Panc1 (cell line): Measurements from ENCODE around the gene FFAR2. TPM values are rescaled to one million over a fixed set of nuclear protein-coding genes. Genes with fewer than 3 reads are reported as not detected.
"Not testable (repeated sequence)": the region's sequence is repeated elsewhere in the genome, so short reads cannot be mapped to it uniquely, and the experiment has no call there.

Source experiments
- ATAC-seq: fragments of 200-7000 bp; cut with Tn5 transposase; 2 replicates; pipeline ENCODE4 v1.9.1; 2020; ENCODE audit warnings: mild to moderate bottlenecking, moderate library complexity
- BruUV-seq: library from RNA; stranded (reverse); fragments of 400-500 nt; replicated peaks from 2 replicates; lab custom pipeline; 2021; lab: Mats Ljungman, UMichigan
- CTCF ChIA-PET: fragments of 300-600 bp; sonication (Branson Sonifier 250); formaldehyde crosslinking; loops from one replicate; lab custom pipeline; 2022; ENCODE audit warnings: antibody characterized with exemption; lab: Charles Lee
- POLR2A ChIA-PET: fragments of 300-600 bp; sonication (Branson Sonifier 250); formaldehyde crosslinking; loops from one replicate; lab custom pipeline; 2022; ENCODE audit warnings: antibody characterized with exemption; lab: Charles Lee
- DNase-seq: peaks from one replicate; pipeline ENCODE4 v3.0.0-alpha.2; 2010; ENCODE audit warnings: low read depth, low spot score
- H3K27ac ChIP-seq: 2 replicates; pipeline ENCODE4 v1.5.1; 2011; ENCODE audit warnings: mild to moderate bottlenecking, low read length, inconsistent platforms
- H3K27me3 ChIP-seq: fragments of 200-500 bp; sonication (Bioruptor generic); 2 replicates; pipeline ENCODE4 v1.6.0; 2014; ENCODE audit warnings: low read length, inconsistent platforms; ENCODE audit not compliant: control insufficient read depth, insufficient read depth
- H3K36me3 ChIP-seq: fragments of 200-500 bp; sonication (Bioruptor generic); 2 replicates; pipeline ENCODE4 v1.5.1; 2014; ENCODE audit warnings: inconsistent platforms, mild to moderate bottlenecking, low read length, moderate library complexity; ENCODE audit not compliant: control insufficient read depth, insufficient read depth
- H3K4me1 ChIP-seq: 2 replicates; pipeline ENCODE4 v1.5.1; 2011; ENCODE audit warnings: inconsistent platforms, mild to moderate bottlenecking, low read length, moderate library complexity; ENCODE audit not compliant: control insufficient read depth, insufficient read depth
- H3K4me3 ChIP-seq, 2 experiments: 2 replicates each; pipeline ENCODE4 v1.5.1; 2011 to 2012; ENCODE audit warnings: low read depth in 2 of 2, low read length in 2 of 2, mild to moderate bottlenecking in 2 of 2, inconsistent platforms in 1 of 2, moderate library complexity in 1 of 2
- H3K9me3 ChIP-seq: fragments of 200-500 bp; sonication (Bioruptor generic); 2 replicates; pipeline ENCODE4 v1.5.1; 2014; ENCODE audit warnings: low read depth, mild to moderate bottlenecking, inconsistent platforms, low read length, moderate library complexity; ENCODE audit not compliant: control insufficient read depth, insufficient read depth
- POLR2AphosphoS5 ChIP-seq: IDR thresholded peaks from 2 replicates; pipeline ENCODE4 v1.6.1; 2012; ENCODE audit warnings: mild to moderate bottlenecking, low read depth, low read length, moderate library complexity
- SIN3A ChIP-seq: IDR thresholded peaks from 2 replicates; pipeline ENCODE4 v1.6.1; 2012; ENCODE audit warnings: low read depth, mild to moderate bottlenecking, low read length, moderate library complexity, borderline replicate concordance; ENCODE audit not compliant: insufficient read depth
- TCF7L2 ChIP-seq: IDR thresholded peaks from 2 replicates; pipeline ENCODE4 v1.6.1; 2011; ENCODE audit warnings: mild to moderate bottlenecking, low read depth, low read length, inconsistent platforms
- in situ Hi-C: cut with HindIII; loops from 2 replicates; pipeline ENCODE4 v1.10.0; 2016; ENCODE audit warnings: low sequenced_read_pairs, low pct_unique_long_range_greater_than_20kb
- intact Hi-C: fragments of 100-400 bp; cut with micrococcal nuclease; formaldehyde crosslinking; loops from one replicate; pipeline ENCODE4 v1.10.0; 2022; ENCODE audit not compliant: unreplicated experiment
- total RNA-seq: library from RNA; stranded (reverse); gene quantifications from one replicate; pipeline ENCODE4 v1.2.1, GENCODE V29; 2021; ENCODE audit not compliant: unreplicated experiment
- TF ChIP-seq, protein P1 (sequence below), 2 experiments: IDR thresholded peaks; 2 replicates each; pipeline ENCODE4 v1.6.1; 2011 to 2012; ENCODE audit warnings: low read depth in 2 of 2, control low read depth in 1 of 2, low read length in 1 of 2, mild to moderate bottlenecking in 1 of 2, moderate library complexity in 1 of 2; ENCODE audit not compliant: insufficient read depth in 1 of 2
- TF ChIP-seq, protein P2 (sequence below): fragments of 450-650 bp; IDR thresholded peaks from 2 replicates; pipeline ENCODE4 v1.5.1; 2017; ENCODE audit warnings: mild to moderate bottlenecking

Gene FFAR2
- total RNA-seq, 1 experiment from 2014 or later = not detected

DNA sequence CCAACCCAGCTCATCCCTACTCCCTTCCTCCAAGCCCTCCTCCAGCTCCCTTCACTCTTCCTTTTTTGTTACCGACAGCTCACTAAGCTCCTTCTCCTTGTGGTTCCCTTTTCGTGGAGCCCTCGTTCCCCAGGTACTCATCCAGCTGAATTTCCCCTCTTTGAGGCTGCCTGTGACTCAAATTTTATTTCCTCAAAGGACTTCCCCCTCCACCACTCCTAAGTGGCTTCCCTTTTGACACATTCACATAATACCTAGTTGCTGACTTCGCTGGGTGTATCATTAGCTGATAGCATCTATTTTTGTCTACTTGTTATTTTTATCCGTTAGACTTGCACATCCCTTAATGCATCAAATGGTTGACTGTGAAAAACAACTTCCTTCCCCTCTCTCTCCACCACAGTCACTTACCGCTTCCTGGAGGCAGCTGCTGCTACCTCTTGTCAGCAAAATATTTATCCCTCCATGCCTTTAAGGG lies 14.5 kb downstream of the FFAR2 start:
- no peak overlapping the region for H3K27ac ChIP-seq
- H3K36me3 ChIP-seq = no peaks in the 10 kb centered on the region
- no peak for DNase-seq
- no TSS peak for BruUV-seq
- ChIA-PET CTCF (no interaction called here), POLR2A (no interaction called here)
- intact Hi-C loops (no loop called here), in situ Hi-C loops (no loop called here)
- no peaks in the 10 kb centered on the region for H3K9me3 ChIP-seq
- no peak overlapping the region for H3K4me3 ChIP-seq
- peaks cover 3% of the 10 kb centered on the region; the same call in 1 of the 2 replicates for H3K27me3 ChIP-seq
- ATAC-seq = no peak
- no peak for TF ChIP-seq SIN3A
- TF ChIP-seq, protein P1, sequence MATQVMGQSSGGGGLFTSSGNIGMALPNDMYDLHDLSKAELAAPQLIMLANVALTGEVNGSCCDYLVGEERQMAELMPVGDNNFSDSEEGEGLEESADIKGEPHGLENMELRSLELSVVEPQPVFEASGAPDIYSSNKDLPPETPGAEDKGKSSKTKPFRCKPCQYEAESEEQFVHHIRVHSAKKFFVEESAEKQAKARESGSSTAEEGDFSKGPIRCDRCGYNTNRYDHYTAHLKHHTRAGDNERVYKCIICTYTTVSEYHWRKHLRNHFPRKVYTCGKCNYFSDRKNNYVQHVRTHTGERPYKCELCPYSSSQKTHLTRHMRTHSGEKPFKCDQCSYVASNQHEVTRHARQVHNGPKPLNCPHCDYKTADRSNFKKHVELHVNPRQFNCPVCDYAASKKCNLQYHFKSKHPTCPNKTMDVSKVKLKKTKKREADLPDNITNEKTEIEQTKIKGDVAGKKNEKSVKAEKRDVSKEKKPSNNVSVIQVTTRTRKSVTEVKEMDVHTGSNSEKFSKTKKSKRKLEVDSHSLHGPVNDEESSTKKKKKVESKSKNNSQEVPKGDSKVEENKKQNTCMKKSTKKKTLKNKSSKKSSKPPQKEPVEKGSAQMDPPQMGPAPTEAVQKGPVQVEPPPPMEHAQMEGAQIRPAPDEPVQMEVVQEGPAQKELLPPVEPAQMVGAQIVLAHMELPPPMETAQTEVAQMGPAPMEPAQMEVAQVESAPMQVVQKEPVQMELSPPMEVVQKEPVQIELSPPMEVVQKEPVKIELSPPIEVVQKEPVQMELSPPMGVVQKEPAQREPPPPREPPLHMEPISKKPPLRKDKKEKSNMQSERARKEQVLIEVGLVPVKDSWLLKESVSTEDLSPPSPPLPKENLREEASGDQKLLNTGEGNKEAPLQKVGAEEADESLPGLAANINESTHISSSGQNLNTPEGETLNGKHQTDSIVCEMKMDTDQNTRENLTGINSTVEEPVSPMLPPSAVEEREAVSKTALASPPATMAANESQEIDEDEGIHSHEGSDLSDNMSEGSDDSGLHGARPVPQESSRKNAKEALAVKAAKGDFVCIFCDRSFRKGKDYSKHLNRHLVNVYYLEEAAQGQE (IDR thresholded peaks at IDR 0.05; ENCODE audit: insufficient read depth in 1 of 2, low read depth in 2 of 2, low read length in 1 of 2) = no peak
- TF ChIP-seq POLR2AphosphoS5 = no peak
- TF ChIP-seq, protein P2, sequence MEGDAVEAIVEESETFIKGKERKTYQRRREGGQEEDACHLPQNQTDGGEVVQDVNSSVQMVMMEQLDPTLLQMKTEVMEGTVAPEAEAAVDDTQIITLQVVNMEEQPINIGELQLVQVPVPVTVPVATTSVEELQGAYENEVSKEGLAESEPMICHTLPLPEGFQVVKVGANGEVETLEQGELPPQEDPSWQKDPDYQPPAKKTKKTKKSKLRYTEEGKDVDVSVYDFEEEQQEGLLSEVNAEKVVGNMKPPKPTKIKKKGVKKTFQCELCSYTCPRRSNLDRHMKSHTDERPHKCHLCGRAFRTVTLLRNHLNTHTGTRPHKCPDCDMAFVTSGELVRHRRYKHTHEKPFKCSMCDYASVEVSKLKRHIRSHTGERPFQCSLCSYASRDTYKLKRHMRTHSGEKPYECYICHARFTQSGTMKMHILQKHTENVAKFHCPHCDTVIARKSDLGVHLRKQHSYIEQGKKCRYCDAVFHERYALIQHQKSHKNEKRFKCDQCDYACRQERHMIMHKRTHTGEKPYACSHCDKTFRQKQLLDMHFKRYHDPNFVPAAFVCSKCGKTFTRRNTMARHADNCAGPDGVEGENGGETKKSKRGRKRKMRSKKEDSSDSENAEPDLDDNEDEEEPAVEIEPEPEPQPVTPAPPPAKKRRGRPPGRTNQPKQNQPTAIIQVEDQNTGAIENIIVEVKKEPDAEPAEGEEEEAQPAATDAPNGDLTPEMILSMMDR = no peak
- TF ChIP-seq TCF7L2 = no peak
- H3K4me1 ChIP-seq = no peaks in the 10 kb centered on the region

DNA sequence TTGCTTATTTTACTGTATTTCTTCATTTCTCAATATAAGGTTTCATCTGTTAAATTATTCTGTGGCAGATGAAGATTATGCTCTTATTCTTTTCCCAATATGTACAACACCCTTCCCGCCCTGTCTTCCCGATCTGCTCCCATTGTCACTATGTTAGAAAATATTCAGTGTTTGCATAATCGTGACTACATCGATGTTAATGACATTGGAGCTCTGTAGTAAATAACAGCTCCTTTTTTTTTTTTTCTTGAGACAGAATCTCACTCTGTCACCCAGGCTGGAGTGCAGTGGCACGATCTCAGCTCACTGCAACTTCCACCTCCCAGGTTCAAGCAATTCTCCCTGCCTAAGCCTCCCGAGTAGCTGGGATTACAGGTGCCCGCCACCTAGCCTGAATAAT lies 14.9 kb downstream of the FFAR2 start:
- in situ Hi-C loops, CTCF ChIA-PET, intact Hi-C loops, H3K4me3 ChIP-seq, POLR2A ChIA-PET, DNase-seq, H3K4me1 ChIP-seq, H3K36me3 ChIP-seq, BruUV-seq, H3K9me3 ChIP-seq, H3K27ac ChIP-seq, ATAC-seq, H3K27me3 ChIP-seq: not testable (repeated sequence)

DNA sequence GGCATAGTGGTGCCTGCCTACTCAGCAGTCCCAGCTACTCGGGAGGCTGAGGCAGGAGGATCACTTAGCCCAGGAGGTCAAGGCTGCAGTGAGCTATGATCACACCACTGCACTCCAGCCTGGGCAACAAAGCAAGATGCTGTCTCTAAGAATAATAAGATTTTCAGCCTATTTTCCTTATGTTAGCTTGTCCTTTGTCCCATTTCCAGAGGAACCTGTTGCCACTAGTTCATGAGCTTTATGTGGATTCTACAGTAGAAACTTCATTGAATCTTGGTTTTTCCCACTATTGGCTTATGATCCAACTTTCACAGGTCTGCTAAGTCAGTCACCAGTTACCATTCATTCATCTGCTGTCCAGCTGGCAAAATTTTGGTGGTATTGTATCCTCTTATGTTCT lies 18.2 kb downstream of the FFAR2 start:
- in situ Hi-C loops = no loop called here
- H3K4me1 ChIP-seq = no peaks in the 10 kb centered on the region
- no peak for DNase-seq
- no peak overlapping the region for H3K4me3 ChIP-seq
- H3K9me3 ChIP-seq = no peaks in the 10 kb centered on the region
- POLR2A ChIA-PET = no interaction called here
- ATAC-seq = no peak
- peaks cover 8% of the 10 kb centered on the region; the same call in 1 of the 2 replicates for H3K27me3 ChIP-seq
- TF ChIP-seq POLR2AphosphoS5 = no peak
- TF ChIP-seq SIN3A = no peak
- TF ChIP-seq, protein P2 = no peak
- TF ChIP-seq, protein P1 (IDR thresholded peaks at IDR 0.05; ENCODE audit: insufficient read depth in 1 of 2, low read depth in 2 of 2, low read length in 1 of 2) = no peak
- TF ChIP-seq TCF7L2 = no peak
- BruUV-seq = no TSS peak
- no peak overlapping the region for H3K27ac ChIP-seq
- no peaks in the 10 kb centered on the region for H3K36me3 ChIP-seq
- intact Hi-C loops = no loop called here
- CTCF ChIA-PET = no interaction called here
